Right kidney (tissue), 1 donor: ENCODE results near the gene HRAS.

Source experiments
- DNase-seq: peaks from one replicate; pipeline ENCODE4 v3.0.0-alpha.2; 2016

Gene HRAS

GRCh38 chr11:568306-569157 lies 33.2 kb upstream of the HRAS start:
- peak; percentile 80 for DNase-seq

- DNase-seq, result peak; percentile 53
Measured at GRCh38 chr11:567629-568292, 32.4 kb upstream of the HRAS start.

GRCh38 chr11:567011-567628 lies 31.7 kb upstream of the HRAS start:
- no peak for DNase-seq

DNA sequence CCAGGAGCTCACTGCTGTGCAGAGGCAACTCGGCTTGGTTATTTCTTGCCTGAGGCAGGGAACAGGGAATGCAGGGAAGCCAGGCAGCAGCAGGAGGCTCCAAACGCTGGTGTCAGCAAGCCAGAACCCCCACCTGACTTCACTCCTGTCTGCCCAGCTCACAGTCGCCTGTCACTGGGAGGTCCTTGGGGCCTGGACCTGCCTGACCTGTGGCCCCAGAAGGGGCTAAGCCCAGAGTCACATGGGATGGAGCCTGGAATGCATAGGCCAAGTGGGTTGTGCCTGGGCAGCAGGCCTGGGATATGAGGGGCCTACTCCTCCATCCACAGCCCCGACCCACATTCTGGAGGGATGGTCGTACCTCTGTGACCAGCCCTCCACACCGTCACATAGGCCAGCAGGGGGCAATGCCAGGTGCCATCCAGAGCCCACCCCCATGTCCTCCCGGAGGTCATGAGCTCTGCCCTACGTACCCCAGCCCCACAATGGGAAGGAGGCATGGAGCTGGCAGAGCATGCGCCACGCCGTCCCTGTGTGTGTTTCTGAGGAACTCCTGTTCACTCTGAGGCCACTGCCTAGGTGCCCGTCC lies 30.6 kb upstream of the HRAS start:
- no peak for DNase-seq

DNA sequence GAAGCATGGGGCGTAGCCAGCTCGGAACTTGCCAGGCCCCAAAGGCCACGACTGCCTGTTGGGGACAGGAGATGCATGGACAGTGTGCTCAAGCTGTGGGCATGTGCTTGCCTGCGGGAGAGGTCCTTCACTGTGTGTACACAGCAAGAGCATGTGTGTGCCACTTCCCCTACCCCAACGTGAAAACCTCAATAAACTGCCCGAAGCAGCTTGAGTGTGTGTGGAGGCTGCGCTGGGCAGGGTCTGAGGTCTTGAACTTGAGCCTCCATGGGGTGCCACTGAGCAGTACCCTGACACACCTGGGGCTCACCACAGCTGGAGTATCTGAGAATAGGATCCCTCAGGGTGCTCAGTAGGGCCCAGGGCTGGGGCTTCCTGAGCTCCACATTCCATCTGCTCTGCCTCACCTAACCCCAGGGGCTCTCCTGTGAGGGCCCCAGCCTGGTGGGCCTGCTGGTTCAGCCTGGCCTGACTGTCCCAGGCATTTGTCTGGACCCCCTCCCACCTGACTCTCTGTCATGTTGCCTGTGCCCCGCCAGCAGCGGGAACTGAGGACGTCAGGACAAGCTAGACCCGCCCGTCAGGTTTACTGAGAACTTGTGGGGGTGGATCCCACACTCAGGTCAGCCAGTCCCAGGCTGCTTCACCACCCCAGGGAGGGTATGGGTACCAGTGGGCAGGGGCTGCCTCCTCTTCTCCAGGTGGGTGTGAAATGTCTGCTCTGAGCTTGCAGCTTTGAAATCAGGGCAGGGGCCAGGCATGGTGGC lies 28.6 kb upstream of the HRAS start:
- DNase-seq, result no peak

- DNase-seq, result no peak
Measured at GRCh38 chr11:563066-563811, 27.9 kb upstream of the HRAS start.

DNA sequence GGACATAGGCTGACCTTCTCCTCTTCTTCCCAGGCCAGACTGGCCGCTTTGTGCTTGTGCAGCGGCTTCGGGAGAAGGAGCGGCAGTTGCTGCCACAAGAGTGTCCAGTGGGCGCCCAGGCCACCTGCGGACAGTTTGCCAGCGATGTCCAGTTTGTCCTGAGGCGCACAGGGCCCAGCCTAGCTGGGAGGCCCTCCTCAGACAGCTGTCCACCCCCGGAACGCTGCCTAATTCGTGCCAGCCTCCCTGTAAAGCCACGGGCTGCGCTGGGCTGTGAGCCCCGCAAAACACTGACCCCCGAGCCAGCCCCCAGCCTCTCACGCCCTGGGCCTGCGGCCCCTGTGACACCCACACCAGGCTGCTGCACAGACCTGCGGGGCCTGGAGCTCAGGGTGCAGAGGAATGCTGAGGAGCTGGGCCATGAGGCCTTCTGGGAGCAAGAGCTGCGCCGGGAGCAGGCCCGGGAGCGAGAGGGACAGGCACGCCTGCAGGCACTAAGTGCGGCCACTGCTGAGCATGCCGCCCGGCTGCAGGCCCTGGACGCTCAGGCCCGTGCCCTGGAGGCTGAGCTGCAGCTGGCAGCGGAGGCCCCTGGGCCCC lies 26.8 kb upstream of the HRAS start:
- no peak for DNase-seq

- DNase-seq, result peak; percentile 79
Measured at GRCh38 chr11:561148-562003, 26.0 kb upstream of the HRAS start.

- peak; percentile 89 for DNase-seq
Measured at GRCh38 chr11:560305-561147, 25.1 kb upstream of the HRAS start, which contains the start of the genes LMNTD2 and RASSF7. TSS of gene LMNTD2 (minus strand) at chr11:560738. CDS start at chr11:560716, 22 bp downstream. TSS of gene RASSF7 (plus strand) at chr11:560970. CDS start at chr11:561769, 799 bp downstream.

- DNase-seq, result no peak
Measured at GRCh38 chr11:559712-560304, 24.4 kb upstream of the HRAS start.

GRCh38 chr11:559020-559620 lies 23.7 kb upstream of the HRAS start:
- no peak for DNase-seq

DNA sequence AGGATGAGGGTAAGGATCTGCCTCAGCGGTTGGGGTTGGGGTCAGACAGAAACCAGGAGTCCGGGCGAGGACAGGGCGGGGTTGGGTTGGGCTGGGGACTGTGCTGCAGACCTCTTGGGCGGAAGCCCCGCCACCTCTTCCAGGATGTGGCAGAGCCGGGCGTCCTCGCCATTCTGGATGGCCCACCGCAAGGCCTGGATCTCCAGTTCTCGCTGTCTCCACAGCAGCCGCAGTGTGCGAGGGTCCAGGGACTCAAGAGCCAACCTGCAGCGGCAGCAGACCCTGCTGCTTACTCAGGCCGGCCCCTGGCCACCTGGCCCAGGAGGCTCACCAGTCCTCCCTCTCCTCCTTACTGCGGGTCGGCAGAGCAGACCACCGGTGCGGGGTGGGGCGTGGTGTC lies 23.1 kb upstream of the HRAS start:
- DNase-seq, result no peak

- no peak for DNase-seq
Measured at GRCh38 chr11:557328-558132, 22.2 kb upstream of the HRAS start.

DNA sequence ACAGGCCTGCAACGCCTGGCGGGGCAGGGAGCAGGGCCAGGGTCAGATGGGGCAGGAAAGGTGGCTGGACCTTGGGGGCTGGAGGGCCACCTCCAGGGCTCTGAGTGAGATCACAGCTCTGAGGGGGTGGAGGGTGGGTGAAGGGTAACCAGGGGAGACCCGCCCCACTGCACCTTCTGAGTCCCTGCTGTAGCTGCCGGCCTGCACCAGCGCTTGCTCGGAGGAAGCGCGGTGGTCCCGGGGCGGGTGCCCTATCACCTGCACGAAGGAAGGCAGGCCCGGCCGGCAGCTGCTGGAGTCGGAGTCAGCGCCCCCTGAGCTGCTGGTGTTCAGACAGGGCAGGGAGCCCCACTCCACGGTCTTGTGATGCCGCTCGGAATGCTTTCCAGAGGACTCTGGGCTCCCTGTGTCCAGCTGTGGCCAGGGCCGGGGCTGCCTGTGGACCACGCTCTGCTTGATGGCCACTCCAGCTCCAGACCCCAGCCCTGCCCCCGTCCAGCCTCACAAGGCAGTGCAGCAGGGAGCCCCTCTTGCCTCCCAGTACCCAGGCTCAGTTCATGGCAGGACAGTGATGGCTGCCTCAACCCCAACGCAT lies 21.4 kb upstream of the HRAS start:
- no peak for DNase-seq

- DNase-seq, result peak; percentile 58
Measured at GRCh38 chr11:555780-556661, 20.6 kb upstream of the HRAS start.
